Omental fat pad (tissue), 4 donors: ENCODE results near the gene GLG1. TPM values are rescaled to one million over a fixed set of nuclear protein-coding genes. Genes with fewer than 3 reads are reported as not detected.

Experiments
- ATAC-seq: fragments of 150-250 bp; one replicate; pipeline ENCODE4 v1.9.1; 2016; ENCODE audit warnings: mild to moderate bottlenecking, moderate library complexity; ENCODE audit not compliant: low FRiP score
- DNase-seq: peaks from one replicate; pipeline ENCODE4 v3.0.0-alpha.2; 2019; ENCODE audit warnings: low spot score
- CTCF ChIP-seq, 3 donors: fragments of 450-650 bp; IDR thresholded peaks; one replicate each; pipeline ENCODE4 v1.5.1; 2016 to 2017; ENCODE audit warnings: antibody characterized with exemption in 3 of 3, mild to moderate bottlenecking in 3 of 3, moderate library complexity in 2 of 3
- total RNA-seq, 4 donors: library from RNA; depleted of rRNA; stranded (reverse); fragments of >200 nt; gene quantifications; one replicate each; pipeline ENCODE4 v1.1.0, GENCODE V29; 2016

The GLG1 gene
- total RNA-seq, 4 donors from 2014 or later: 107 to 160 (median 122) TPM

- TF ChIP-seq CTCF (IDR thresholded peaks at IDR 0.05): no peak
- DNase-seq (no peak), ATAC-seq (no peak)
Measured at GRCh38 chr16:74463888-74464287, 143.0 kb downstream of the GLG1 start.

GRCh38 chr16:74462361-74462760, 144.6 kb downstream of the GLG1 start:
- no peak for TF ChIP-seq CTCF (IDR thresholded peaks at IDR 0.05)
- ATAC-seq (no peak), DNase-seq (no peak)

- TF ChIP-seq CTCF (IDR thresholded peaks at IDR 0.05): no peak
- no peak for ATAC-seq
- DNase-seq: no peak
Measured at GRCh38 chr16:74461826-74462225, 145.1 kb downstream of the GLG1 start.

GRCh38 chr16:74460542-74460941, 146.4 kb downstream of the GLG1 start:
- ATAC-seq: no peak
- TF ChIP-seq CTCF (IDR thresholded peaks at IDR 0.05): no peak

GRCh38 chr16:74456290-74456625, 150.7 kb downstream of the GLG1 start:
- no peak for DNase-seq
- no peak for TF ChIP-seq CTCF (IDR thresholded peaks at IDR 0.05)
- no peak for ATAC-seq

More at GRCh38 chr16:74460542-74460941, 146.4 kb downstream of the GLG1 start:
- DNase-seq: no peak

GRCh38 chr16:74455619-74456289, 151.2 kb downstream of the GLG1 start:
- no peak for TF ChIP-seq CTCF (IDR thresholded peaks at IDR 0.05)
- DNase-seq (no peak), ATAC-seq (no peak)

- DNase-seq (no peak), ATAC-seq (no peak)
Measured at GRCh38 chr16:74455213-74455612, 151.7 kb downstream of the GLG1 start.

More at GRCh38 chr16:74455213-74455612, 151.7 kb downstream of the GLG1 start:
- TF ChIP-seq CTCF (IDR thresholded peaks at IDR 0.05): no peak
